ENCODE results near the gene CIC. TPM values are rescaled to one million over a fixed set of nuclear protein-coding genes. Genes with fewer than 3 reads are reported as not detected.

The CIC gene
- total and polyA plus RNA-seq, 2 donors from 2014 or later, result 18.8 to 90.9 TPM

DNA sequence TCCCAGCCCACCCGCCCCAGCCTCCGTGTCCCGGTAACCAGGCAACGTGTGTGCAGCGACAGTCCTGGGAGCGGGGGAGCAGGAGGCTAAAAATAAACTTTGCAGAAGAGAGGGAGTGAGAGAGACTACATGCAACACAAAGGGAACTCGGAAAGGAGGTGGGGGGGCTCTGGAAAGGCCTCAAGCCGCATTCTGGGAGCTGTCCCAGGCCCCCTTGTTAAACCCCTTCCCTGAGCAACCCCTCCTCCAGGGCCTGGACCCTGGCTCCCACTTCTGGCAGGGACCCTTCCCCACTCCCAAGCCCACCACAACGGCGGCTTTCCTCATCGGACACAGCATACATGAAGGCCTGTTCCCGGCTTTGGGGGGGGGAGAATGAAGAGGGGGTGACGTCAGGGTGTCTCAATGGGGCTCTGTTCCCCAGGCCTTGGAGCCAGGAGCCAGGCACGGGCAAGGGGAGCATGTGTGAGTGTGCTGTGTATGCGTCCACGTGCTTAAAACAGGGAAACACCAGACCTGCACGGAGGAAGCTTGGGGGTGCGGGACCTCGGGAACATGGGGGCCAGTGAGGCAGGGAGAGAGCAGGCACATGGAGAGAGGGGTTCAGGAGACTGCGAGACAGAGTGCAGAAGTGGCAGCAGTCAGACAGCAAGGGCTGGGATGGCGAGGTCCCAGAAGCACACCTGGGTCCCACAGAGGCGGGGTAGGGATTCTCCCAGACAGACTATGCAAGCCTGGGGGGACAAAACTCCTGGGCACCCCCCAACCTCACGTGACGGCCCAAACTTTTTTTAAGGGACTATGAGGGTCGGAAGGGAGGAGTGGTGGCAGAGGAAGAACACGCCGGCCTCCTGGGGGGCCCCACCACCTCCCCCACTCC is 16.4 kb upstream of the CIC start:
- intact Hi-C loops (cut with DNase I), result no loop called here
- Histone ChIP-seq H3K27me3 (ENCODE audit: control insufficient read depth, insufficient read depth, low read length) (no peaks in the 10 kb centered on the region), H3K4me3 (ENCODE audit: low read length in 3 of 3) (peak overlapping the region; percentile 73 to 88 (median 85)), H3K27ac (ENCODE audit: low read depth in 2 of 2, low read length in 2 of 2) (peak overlapping the region; percentile 89 to 91), H3K9me3 (ENCODE audit: control insufficient read depth in 2 of 3, insufficient read depth in 1 of 3, low read length in 3 of 3) (no peaks in the 10 kb centered on the region), H3K4me1 (ENCODE audit: control insufficient read depth in 2 of 3, insufficient read depth in 2 of 3, low read depth in 1 of 3, low read length in 3 of 3) (peaks cover 0 to 23% (median 20%) of the 10 kb centered on the region in 3 donors), H3K9ac (ENCODE audit: low read length in 3 of 3) (peak overlapping the region; percentile 61 to 89 (median 88)), H3K36me3 (ENCODE audit: control insufficient read depth in 2 of 3, insufficient read depth in 3 of 3, low read length in 3 of 3) (peaks cover 0 to 20% (median 3%) of the 10 kb centered on the region in 3 donors)
- DNase-seq (peak; percentile 73 to 93 (median 80)), FAIRE-seq (no peak)
- TF ChIP-seq, protein P1, sequence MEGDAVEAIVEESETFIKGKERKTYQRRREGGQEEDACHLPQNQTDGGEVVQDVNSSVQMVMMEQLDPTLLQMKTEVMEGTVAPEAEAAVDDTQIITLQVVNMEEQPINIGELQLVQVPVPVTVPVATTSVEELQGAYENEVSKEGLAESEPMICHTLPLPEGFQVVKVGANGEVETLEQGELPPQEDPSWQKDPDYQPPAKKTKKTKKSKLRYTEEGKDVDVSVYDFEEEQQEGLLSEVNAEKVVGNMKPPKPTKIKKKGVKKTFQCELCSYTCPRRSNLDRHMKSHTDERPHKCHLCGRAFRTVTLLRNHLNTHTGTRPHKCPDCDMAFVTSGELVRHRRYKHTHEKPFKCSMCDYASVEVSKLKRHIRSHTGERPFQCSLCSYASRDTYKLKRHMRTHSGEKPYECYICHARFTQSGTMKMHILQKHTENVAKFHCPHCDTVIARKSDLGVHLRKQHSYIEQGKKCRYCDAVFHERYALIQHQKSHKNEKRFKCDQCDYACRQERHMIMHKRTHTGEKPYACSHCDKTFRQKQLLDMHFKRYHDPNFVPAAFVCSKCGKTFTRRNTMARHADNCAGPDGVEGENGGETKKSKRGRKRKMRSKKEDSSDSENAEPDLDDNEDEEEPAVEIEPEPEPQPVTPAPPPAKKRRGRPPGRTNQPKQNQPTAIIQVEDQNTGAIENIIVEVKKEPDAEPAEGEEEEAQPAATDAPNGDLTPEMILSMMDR (IDR thresholded peaks at IDR 0.05; ENCODE audit: borderline replicate concordance, extremely low read depth, insufficient read depth), result no peak

DNA sequence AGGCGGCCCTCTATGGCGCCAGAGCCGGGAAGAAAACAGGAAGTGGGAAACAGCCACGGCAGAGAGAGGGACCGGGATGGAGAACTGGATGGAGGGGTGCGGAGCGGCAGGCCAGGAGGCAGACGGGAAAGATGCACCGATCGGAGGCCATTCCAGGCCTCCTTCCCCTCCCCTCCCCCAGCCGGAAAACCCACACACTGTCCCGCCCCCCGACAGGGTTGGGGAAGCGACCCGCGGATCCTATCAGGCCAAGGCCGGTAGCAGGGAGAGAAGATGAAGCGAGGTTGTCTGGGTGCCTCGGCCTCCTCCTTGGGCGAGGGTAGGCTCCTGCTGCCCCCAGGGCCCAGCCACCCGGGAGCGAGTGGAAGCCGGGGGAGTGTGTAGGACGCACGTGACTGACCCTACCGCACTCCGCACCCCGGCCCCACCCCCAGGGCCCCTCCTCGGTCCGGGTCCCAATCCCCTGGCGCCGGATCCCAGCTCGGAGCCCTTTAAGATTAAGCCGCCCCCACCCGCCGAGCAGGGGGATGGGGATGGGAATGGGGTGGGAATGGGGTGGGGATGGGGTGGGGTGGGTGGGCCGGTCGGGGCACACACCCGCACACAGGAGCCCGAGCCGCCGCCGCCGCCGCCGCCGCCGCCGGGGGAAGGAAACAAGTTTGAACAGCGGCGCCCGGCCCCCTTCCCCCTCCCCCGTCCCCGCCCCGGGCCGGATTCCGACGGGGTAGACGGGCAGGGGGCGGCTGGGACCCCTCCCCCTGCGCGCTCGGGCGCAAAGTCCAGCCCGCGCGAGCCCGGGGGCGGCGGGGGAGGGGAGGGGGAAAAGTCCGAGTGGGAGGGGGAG is 15.6 kb upstream of the CIC start:
- peak overlapping the region; percentile 73 to 88 (median 85) for H3K4me3 ChIP-seq (ENCODE audit: low read length in 3 of 3)
- no peaks in the 10 kb centered on the region for H3K9me3 ChIP-seq (ENCODE audit: control insufficient read depth in 2 of 3, insufficient read depth in 1 of 3, low read length in 3 of 3)
- peak overlapping the region; percentile 98 to 99 for H3K27ac ChIP-seq (ENCODE audit: low read depth in 2 of 2, low read length in 2 of 2)
- H3K27me3 ChIP-seq (ENCODE audit: control insufficient read depth, insufficient read depth, low read length), result no peaks in the 10 kb centered on the region
- H3K4me1 ChIP-seq (ENCODE audit: control insufficient read depth in 2 of 3, insufficient read depth in 2 of 3, low read depth in 1 of 3, low read length in 3 of 3), result peaks cover 0 to 23% (median 20%) of the 10 kb centered on the region in 3 donors
- H3K36me3 ChIP-seq (ENCODE audit: control insufficient read depth in 2 of 3, insufficient read depth in 3 of 3, low read length in 3 of 3), result peaks cover 0 to 16% (median 3%) of the 10 kb centered on the region in 3 donors
- peak; percentile 84 to 92 (median 91) for DNase-seq
- TF ChIP-seq, protein P1 (IDR thresholded peaks at IDR 0.05; ENCODE audit: borderline replicate concordance, extremely low read depth, insufficient read depth), result no peak
- intact Hi-C loops (cut with DNase I), result no loop called here
- no peak for FAIRE-seq
- H3K9ac ChIP-seq (ENCODE audit: low read length in 3 of 3), result peak overlapping the region; percentile 61 to 89 (median 88)

DNA sequence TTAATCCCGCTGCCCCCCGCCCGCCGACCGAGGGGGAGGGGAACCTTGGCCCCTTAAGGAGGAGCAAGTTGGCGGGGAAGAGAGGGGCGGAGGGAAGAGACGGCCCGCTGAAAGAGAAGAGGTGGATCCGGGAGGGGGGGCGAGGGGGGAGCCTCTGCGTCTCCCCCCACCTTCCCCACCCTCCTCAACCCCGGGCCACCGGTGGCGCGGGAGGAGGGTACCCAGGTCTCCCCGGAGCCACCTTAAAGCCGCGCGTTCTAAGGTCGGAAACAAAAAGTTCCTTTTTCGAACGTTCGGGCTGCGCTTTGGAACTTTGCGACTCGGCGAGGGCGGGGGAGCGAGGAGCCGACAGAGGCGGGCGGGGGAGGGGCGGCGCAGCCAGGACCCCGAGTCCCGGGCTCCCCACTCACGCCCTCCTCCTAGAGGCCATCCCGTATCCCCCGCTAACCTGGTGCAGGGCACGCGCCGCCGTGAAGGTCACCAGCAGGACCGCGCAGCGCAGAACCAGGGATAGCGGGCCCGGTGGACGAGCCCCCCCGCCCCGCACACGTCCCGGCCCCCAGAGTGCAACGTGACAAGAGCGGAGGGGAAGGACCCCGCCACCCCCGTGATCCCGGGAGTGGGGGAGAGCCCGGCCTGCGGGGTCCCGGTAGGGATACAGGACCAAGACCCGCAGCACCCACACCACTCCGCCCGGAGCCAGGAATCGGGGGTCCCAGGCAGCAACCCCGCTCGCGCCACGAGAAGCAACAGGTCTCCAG is 14.8 kb upstream of the CIC start:
- Histone ChIP-seq H3K36me3 (ENCODE audit: control insufficient read depth in 2 of 3, insufficient read depth in 3 of 3, low read length in 3 of 3) (peaks cover 0 to 12% (median 3%) of the 10 kb centered on the region in 3 donors), H3K4me1 (ENCODE audit: control insufficient read depth in 2 of 3, insufficient read depth in 2 of 3, low read depth in 1 of 3, low read length in 3 of 3) (peaks cover 0 to 23% (median 20%) of the 10 kb centered on the region in 3 donors), H3K27me3 (ENCODE audit: control insufficient read depth, insufficient read depth, low read length) (no peaks in the 10 kb centered on the region), H3K4me3 (ENCODE audit: low read length in 3 of 3) (peak overlapping the region; percentile 58 to 83 (median 82)), H3K27ac (ENCODE audit: low read depth in 2 of 2, low read length in 2 of 2) (peak overlapping the region; percentile 98 to 99), H3K9me3 (ENCODE audit: control insufficient read depth in 2 of 3, insufficient read depth in 1 of 3, low read length in 3 of 3) (no peaks in the 10 kb centered on the region), H3K9ac (ENCODE audit: low read length in 3 of 3) (peak overlapping the region; percentile 39 to 98 (median 95))
- intact Hi-C loops (cut with DNase I), result no loop called here
- TF ChIP-seq, protein P1 (IDR thresholded peaks at IDR 0.05; ENCODE audit: borderline replicate concordance, extremely low read depth, insufficient read depth), result no peak
- DNase-seq (peak; percentile 81 to 93 (median 91)), FAIRE-seq (no peak)

All from kidney (tissue), 14 donors.